ENCODE results near the gene PROSER2.

Gene PROSER2

GRCh38 chr10:11869743-11870460 lies 46.7 kb downstream of the PROSER2 start:
- no peak for DNase-seq

- no peak for DNase-seq
Observed at GRCh38 chr10:11870461-11870780, 47.3 kb downstream of the PROSER2 start.

- no peak for DNase-seq
Observed at GRCh38 chr10:11870900-11871400, 47.8 kb downstream of the PROSER2 start.

GRCh38 chr10:11871466-11871865 lies 48.3 kb downstream of the PROSER2 start:
- peak; percentile 32 for DNase-seq

- DNase-seq = peak; percentile 50
Observed at GRCh38 chr10:11874568-11875493, 51.7 kb downstream of the PROSER2 start.

GRCh38 chr10:11875494-11876281 lies 52.5 kb downstream of the PROSER2 start:
- DNase-seq = peak; percentile 16

DNA sequence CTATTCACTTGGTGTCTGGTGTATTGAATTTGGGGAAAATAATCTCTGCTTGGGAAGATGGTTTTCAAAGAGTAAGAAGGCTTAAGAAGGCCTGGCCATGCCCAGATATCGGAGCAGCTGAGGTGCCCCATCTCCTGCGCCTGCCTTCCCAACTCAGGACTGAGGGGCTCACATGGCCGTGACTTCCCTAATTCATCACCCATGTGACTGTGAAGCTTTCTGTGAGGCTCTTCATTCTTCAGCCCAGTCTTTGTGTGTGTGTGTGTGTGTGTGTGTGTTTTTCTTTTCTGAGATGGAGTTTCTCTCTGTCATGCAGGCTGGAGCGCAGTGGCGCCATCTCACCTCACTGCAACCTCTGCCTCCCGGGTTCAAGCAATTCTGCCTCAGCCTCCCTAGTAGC lies 53.2 kb downstream of the PROSER2 start:
- DNase-seq = no peak

- no peak for DNase-seq
Observed at GRCh38 chr10:11876805-11877590, 53.8 kb downstream of the PROSER2 start.

GRCh38 chr10:11877591-11877905 lies 54.4 kb downstream of the PROSER2 start:
- DNase-seq = no peak

DNA sequence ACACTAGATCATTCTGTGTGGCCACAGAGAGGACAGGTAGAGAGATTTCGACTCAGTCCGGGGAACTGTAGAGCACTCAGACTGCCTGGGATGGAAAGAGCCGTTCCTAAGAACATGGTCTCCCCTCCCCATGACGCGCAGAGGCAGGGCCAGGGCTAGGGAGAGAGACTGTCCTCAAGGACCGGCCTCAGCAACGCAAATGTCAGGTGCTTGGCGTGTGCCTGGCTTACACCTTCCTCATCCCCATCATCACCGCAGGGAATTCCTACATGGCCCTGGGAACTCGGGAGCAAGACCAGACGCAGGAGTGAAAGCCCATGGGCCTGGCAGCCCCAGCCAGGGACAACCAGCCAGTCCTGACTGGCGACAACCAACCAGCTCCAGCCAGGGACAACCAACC lies 55.6 kb downstream of the PROSER2 start:
- no peak for DNase-seq

- DNase-seq = no peak
Observed at GRCh38 chr10:11879387-11880094, 56.4 kb downstream of the PROSER2 start.

GRCh38 chr10:11880151-11881029 lies 57.2 kb downstream of the PROSER2 start:
- no peak for DNase-seq

- no peak for DNase-seq
Observed at GRCh38 chr10:11881030-11881476, 57.9 kb downstream of the PROSER2 start.

GRCh38 chr10:11881477-11882417 lies 58.6 kb downstream of the PROSER2 start:
- DNase-seq = no peak

- no peak for DNase-seq
Observed at GRCh38 chr10:11882646-11883375, 59.7 kb downstream of the PROSER2 start.

DNA sequence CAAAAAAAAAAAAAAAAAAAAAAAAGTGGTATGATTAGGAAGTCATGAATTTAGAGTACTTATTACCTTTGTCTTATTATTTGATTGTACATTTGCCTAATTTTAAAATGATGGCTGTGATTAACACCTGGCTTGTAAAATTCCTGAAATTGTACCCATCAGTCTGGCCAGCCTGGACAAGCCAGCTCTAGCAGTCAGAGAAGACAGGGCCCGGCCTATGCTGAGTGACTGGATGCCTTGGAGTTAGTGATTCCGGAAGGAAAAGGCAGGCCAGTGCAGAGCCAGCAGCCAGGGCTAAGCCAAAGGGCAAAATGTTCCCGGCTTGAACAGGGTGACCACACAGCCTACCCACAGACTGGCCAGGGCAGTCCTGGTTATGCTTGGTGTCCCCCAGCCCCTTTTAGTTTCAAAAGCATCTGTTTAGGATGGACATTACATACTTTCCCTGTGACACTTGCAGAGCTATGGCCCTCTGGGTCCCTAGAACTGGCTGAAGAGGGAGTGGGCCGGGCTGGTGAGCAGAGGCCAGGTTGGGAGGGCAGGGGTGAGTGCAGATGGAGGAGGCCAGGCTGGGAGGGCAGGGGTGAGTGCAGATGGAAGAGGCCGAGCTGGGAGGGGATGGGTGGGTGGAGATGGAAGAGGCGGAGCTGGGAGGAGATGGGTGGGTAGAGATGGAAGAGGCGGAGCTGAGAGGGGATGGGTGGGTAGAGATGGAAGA lies 61.7 kb downstream of the PROSER2 start:
- no peak for DNase-seq

DNA sequence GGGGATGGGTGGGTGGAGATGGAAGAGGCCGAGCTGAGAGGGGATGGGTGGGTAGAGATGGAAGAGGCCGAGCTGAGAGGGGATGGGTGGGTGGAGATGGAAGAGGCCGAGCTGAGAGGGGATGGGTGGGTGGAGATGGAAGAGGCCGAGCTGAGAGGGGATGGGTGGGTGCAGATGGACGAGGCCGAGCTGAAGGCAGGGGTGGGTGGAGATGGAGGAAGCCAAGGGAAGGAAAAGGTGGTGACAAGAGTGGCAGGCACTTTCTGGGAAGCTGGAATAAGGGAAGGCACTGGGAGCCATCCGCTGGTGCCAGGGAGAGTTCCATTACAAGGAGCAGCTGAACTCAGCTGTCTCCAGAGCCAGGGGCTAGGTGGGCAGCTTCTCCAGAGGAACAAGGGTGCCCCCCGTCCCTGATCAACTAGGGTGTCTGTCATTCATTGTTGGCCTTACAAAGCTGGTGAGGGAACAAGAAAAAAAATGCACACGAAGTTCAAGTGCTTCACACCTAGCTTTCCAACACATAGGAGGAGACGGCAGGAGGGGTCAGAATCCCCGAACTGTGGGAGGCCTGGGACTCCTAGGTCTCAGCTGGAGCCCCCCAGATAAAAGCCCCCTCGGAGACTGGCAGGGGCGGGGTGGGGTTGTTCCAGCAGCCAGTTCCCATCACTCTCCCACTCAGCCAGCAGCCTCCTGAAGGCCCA lies 62.4 kb downstream of the PROSER2 start:
- no peak for DNase-seq

DNA sequence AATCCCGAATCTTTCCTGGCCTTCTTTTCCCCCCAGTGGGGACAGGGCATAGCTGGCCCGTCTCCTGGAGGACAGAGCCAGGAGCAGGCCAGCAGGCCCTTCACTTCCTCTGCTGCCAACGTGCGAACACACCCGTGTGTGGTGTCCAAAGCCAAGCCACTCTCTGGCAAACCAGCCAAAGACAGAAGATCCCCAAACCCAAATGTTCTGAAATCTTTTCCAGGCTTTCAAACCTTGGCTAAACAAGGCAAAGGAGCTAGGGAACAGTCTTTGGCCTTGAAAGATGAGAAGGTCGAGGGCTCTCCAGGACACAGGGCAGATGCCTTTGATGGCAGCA lies 63.0 kb downstream of the PROSER2 start:
- no peak for DNase-seq

Data from CD4-positive, alpha-beta T cell treated with Interleukin-6 for 4 hours (primary cell).